ENCODE results near the gene LATS2.
"Not testable (repeated sequence)": the region's sequence is repeated elsewhere in the genome, so short reads cannot be mapped to it uniquely, and the experiment has no call there.

LATS2 gene

GRCh38 chr13:20969182-20969581 is 92.2 kb downstream of the LATS2 start:
- no peak overlapping the region for H3K4me3 ChIP-seq (ENCODE audit: low read depth, low read length)
- no peak for TF ChIP-seq CTCF (conservative IDR thresholded peaks at IDR 0.05; ENCODE audit: low read depth, low read length)
- DNase-seq (ENCODE audit: low read depth): peak; percentile 43

GRCh38 chr13:20968745-20969144 is 92.6 kb downstream of the LATS2 start:
- DNase-seq (ENCODE audit: low read depth): no peak
- no peak overlapping the region for H3K4me3 ChIP-seq (ENCODE audit: low read depth, low read length)
- no peak for TF ChIP-seq CTCF (conservative IDR thresholded peaks at IDR 0.05; ENCODE audit: low read depth, low read length)

- no peak overlapping the region for H3K4me3 ChIP-seq (ENCODE audit: low read depth, low read length)
- no peak for TF ChIP-seq CTCF (conservative IDR thresholded peaks at IDR 0.05; ENCODE audit: low read depth, low read length)
- no peak for DNase-seq (ENCODE audit: low read depth)
Observed at GRCh38 chr13:20967340-20967739, 94.0 kb downstream of the LATS2 start.

- no peak overlapping the region for H3K4me3 ChIP-seq (ENCODE audit: low read depth, low read length)
- TF ChIP-seq CTCF (conservative IDR thresholded peaks at IDR 0.05; ENCODE audit: low read depth, low read length): no peak
- peak; percentile 24 for DNase-seq (ENCODE audit: low read depth)
Observed at GRCh38 chr13:20964904-20965303, 96.5 kb downstream of the LATS2 start.

- not testable (repeated sequence) for H3K4me3 ChIP-seq (ENCODE audit: low read depth, low read length); DNase-seq (ENCODE audit: low read depth)
Observed at GRCh38 chr13:20961663-20962062, 99.7 kb downstream of the LATS2 start.

- DNase-seq (ENCODE audit: low read depth): no peak
- no peak for TF ChIP-seq CTCF (conservative IDR thresholded peaks at IDR 0.05; ENCODE audit: low read depth, low read length)
- H3K4me3 ChIP-seq (ENCODE audit: low read depth, low read length): no peak overlapping the region
Observed at GRCh38 chr13:20960663-20961309, 100.6 kb downstream of the LATS2 start.

GRCh38 chr13:20957049-20957620 is 104.3 kb downstream of the LATS2 start:
- DNase-seq (ENCODE audit: low read depth); H3K4me3 ChIP-seq (ENCODE audit: low read depth, low read length): not testable (repeated sequence)

- no peak for DNase-seq (ENCODE audit: low read depth)
- TF ChIP-seq CTCF (conservative IDR thresholded peaks at IDR 0.05; ENCODE audit: low read depth, low read length): no peak
- H3K4me3 ChIP-seq (ENCODE audit: low read depth, low read length): no peak overlapping the region
Observed at GRCh38 chr13:20955496-20955895, 105.9 kb downstream of the LATS2 start.
